ENCODE results near the gene YES1. TPM values are rescaled to one million over a fixed set of nuclear protein-coding genes. Genes with fewer than 3 reads are reported as not detected.

YES1 gene
- total and polyA plus RNA-seq, 2 donors (not counting 3 experiments of a cell fraction or from before 2014, with no cell fraction given) = 16.5 to 92.3 TPM

DNA sequence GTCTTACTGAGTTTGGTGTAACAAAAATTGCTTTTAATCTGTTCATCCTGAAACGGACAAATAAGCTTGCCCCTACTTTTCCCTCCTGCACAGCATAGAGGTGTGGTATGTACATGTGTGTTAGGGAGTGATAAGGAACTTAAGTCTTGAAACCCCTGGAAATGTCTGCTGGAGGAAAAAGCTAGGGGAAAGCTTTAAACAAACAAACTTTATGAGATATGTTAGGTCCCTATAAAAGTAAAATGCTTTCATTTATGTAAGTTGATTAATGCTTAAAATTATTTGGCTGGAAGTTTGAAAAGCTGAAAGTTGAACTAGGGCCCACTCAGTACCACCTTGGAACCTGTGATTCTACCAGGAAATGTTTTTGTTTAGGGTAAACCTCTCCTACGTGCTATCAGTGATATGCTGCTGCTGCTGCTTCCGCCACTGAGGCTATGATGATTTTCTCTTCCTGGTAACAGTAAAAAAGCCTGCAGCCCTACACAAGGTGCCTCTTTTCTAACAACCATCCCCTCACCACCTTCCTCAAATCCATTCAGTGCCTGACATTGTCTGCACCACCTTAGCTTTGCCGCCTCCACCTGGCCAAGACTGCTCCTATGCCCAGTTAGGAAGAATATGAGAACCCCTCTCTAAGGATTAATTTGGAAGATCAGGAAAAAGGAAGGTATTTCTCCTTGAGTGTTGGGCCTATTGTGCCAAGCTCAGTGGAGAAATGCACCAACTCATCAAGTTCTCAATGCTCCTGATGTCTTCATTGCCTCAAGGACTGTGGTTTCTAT, 2.5 kb upstream of the YES1 start:
- Histone ChIP-seq H3K79me2 (ENCODE audit: control insufficient read depth, insufficient read depth, low read length) (peaks cover 25% of the 10 kb centered on the region), H2AFZ (ENCODE audit: low read depth, low read length) (no peak overlapping the region), H4K20me1 (replicated peaks; ENCODE audit: control insufficient read depth, extremely low read depth, insufficient read depth, low read length) (no peaks in the 10 kb centered on the region), H3K4me1 (ENCODE audit: control insufficient read depth, extremely low read depth, insufficient read depth, low read length) (peaks cover 30% of the 10 kb centered on the region), H3K27ac (ENCODE audit: insufficient read depth, low read depth, low read length) (no peak overlapping the region), H3K9me3 (replicated peaks; ENCODE audit: control insufficient read depth, insufficient read depth, low read length) (no peaks in the 10 kb centered on the region), H3K9me1 (replicated peaks; ENCODE audit: control insufficient read depth, extremely low read depth, insufficient read depth, low read length) (no peaks in the 10 kb centered on the region), H3K27me3 (ENCODE audit: control insufficient read depth in 2 of 2, insufficient read depth in 2 of 2, low read length in 2 of 2) (no peaks in the 10 kb centered on the region), H3K36me3 (ENCODE audit: control insufficient read depth in 2 of 2, extremely low read depth in 1 of 2, insufficient read depth in 2 of 2, low read length in 2 of 2) (no peaks in the 10 kb centered on the region), H3K9ac (replicated peaks; ENCODE audit: extremely low read depth, insufficient read depth, low read length) (no peak overlapping the region), H3K4me2 (ENCODE audit: insufficient read depth, low read length) (no peak overlapping the region), H3K4me3 (replicated peaks in 1 of 3; ENCODE audit: insufficient read depth in 1 of 3, low read depth in 1 of 3, low read length in 3 of 3) (no peak overlapping the region)
- DNase-seq (ENCODE audit: low read depth, low spot score) (no peak), FAIRE-seq (no peak)
- BruUV-seq (replicated peaks) = no TSS peak
- ChIA-PET CTCF (interaction anchor here (0.7 to 9.3 kb wide), 7 partner anchors 11 to 107 kb away, joined by 3 to 138 read pairs (median 13); no protein-coding TSS in a partner anchor), POLR2A (interaction anchor here (0.6 to 1.2 kb wide), 2 partner anchors 16 to 88 kb away, joined by 5 to 11 read pairs; no protein-coding TSS in a partner anchor)
- dilution Hi-C loops (cut with MboI; ENCODE audit: extremely low pct_ligation_motif_present, low sequenced_read_pairs) = no loop called here
- no peak for TF ChIP-seq POLR2AphosphoS5 (IDR thresholded peaks at IDR 0.05; ENCODE audit: insufficient read depth, low read depth, low read length)
- TF ChIP-seq, protein P1, sequence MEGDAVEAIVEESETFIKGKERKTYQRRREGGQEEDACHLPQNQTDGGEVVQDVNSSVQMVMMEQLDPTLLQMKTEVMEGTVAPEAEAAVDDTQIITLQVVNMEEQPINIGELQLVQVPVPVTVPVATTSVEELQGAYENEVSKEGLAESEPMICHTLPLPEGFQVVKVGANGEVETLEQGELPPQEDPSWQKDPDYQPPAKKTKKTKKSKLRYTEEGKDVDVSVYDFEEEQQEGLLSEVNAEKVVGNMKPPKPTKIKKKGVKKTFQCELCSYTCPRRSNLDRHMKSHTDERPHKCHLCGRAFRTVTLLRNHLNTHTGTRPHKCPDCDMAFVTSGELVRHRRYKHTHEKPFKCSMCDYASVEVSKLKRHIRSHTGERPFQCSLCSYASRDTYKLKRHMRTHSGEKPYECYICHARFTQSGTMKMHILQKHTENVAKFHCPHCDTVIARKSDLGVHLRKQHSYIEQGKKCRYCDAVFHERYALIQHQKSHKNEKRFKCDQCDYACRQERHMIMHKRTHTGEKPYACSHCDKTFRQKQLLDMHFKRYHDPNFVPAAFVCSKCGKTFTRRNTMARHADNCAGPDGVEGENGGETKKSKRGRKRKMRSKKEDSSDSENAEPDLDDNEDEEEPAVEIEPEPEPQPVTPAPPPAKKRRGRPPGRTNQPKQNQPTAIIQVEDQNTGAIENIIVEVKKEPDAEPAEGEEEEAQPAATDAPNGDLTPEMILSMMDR (IDR thresholded peaks at IDR 0.05; ENCODE audit: extremely low read depth in 1 of 2, insufficient read depth in 1 of 2, low read depth in 1 of 2, low read length in 2 of 2) = no peak
- no peak for TF ChIP-seq MYC (IDR thresholded peaks at IDR 0.05; ENCODE audit: low read depth, low read length)
- no peak for TF ChIP-seq POLR2A (IDR thresholded peaks at IDR 0.05; ENCODE audit: low read depth, low read length)
- no peak for TF ChIP-seq GATA2 (IDR thresholded peaks at IDR 0.05; ENCODE audit: insufficient read depth, insufficient read length, low read depth, low read length)
- TF ChIP-seq JUN (IDR thresholded peaks at IDR 0.05; ENCODE audit: borderline replicate concordance, insufficient read depth, insufficient read length, low read depth) = no peak
- no peak for TF ChIP-seq FOS (IDR thresholded peaks at IDR 0.05; ENCODE audit: borderline replicate concordance, insufficient read depth, low read length)
- intact Hi-C loops (cut with micrococcal nuclease) = no loop called here

Measured in endothelial cell of umbilical vein (primary cell).